NOMO-1 (cell line): ENCODE measurements around the gene WNT1.

ENCODE experiments used
- DNase-seq, 2 experiments: peaks; one replicate each; lab custom pipeline; 2025; ENCODE audit not compliant: unreplicated experiment in 2 of 2; lab: John Stamatoyannopoulos, UW

The WNT1 gene

DNA sequence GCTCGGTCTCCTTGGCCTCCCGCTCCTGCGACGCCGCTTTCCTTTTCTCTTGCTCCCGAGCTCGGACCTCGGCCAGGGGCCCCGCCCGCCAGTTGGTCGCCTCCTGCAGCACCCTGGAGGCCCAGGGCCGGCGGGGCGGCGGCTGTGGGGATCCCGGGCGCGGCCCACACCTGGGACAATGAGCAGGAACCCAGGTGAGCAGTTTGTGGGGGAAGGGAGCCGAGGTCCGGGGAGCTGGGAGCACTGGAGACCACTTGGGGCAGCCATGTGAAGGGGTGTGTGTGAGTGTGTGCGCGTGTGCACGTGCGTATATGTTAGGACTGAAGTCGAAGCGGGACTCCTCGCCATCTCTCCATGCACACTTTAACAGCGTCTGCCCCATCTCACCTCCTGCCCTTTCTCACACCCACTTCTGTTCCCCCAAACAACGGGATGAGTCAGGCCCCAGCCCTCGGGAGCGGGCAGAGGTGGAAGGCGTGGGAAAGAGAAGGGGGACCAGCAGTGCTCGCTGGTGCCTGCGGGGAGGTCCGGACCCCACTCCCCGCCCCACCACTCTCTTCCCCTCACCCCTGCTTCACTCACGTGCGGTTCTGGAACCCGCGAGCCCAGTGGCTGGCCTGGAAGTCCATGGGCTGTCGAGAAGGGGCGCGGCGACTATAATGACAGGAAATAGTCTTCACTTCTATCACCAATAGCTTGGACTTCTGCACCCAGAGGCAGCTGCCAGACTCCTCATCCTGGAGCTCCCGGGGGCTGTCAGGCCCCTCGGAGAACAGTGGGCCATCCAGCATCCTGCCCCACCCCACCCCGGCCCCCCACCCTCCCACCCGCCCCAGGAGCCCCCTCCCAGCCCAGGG lies 20.6 kb downstream of the WNT1 start:
- no peak for DNase-seq

DNA sequence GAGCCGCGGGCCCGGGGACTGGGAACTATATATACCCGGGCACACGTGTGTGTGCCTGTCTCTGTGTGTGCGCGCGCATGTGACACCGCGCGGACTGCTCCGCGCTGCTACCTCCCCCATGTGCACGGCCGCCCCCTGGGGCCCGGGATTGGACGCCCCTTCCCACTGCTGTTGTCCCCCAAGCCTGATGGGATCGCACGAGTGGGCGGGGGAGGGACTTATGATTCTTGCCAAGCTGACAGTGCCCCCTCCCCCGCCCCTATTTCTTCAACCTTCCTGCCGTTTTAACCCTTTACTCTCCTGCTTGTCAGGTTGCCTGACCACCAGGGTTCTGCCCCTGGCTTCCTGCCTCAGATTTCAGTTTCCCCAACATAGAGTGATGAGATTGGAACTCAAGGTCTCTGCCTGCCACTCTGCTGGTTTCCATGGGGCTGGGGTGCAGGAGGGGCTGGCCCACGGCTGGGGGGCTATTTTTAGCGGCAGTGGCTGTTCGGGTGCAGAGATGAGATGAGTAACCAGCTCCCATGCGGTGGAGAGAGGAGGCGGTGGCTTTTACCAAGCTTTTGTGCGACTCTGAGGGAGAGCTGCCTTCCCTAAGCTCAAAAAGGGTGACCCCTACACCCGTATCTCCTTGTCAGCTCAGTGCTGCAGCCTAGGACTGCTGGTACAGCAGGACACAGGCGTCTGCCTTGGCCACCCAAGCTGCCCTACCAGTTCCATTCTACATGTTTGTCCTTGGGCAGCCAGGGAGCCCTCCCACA lies 21.4 kb downstream of the WNT1 start, which contains the start of gene DDN:
TSS of gene DDN (minus strand) at position 5 of the 761 bp plus-strand sequence. CDS start 88 bp downstream, outside the sequence.
- DNase-seq, result no peak

DNA sequence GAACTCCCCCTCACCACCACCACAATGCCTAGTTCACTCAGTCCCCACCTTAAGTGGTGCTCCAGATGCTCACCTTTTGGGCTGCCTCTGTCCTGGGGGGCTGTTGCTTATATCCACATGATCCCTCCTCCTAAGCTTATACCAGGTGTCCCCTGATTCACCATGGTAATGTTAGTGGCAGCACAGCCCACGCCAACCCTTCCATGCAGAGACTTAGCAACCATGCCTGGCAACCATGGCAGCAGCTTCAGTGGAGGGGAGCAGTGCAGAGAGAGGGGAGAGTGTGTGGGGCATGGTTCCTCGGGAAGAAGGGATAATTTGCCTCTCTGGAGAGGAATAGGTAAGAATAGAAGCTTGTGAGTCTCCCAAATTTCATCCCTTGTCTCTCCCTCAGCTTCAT lies 22.2 kb downstream of the WNT1 start:
- DNase-seq, result no peak

DNA sequence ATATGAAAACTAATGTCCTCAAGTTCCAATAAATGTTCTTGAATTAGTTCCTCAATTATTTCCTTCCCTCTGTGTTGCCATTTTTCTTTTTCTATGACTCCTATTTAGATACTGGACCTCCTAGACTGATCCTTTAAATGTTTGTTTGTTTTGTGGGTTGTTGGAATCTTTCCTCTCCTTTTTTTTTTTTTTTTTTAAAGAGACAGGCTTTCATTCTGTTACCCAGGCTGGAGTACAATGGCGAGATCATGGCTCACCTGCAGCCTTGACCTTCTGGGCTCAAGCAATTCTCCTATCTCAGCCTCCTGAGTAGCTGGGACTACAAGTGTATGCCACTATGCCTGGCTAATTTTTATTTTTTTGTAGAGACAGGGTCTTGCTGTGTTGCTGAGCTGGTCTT lies 30.8 kb downstream of the WNT1 start:
- no peak for DNase-seq

DNA sequence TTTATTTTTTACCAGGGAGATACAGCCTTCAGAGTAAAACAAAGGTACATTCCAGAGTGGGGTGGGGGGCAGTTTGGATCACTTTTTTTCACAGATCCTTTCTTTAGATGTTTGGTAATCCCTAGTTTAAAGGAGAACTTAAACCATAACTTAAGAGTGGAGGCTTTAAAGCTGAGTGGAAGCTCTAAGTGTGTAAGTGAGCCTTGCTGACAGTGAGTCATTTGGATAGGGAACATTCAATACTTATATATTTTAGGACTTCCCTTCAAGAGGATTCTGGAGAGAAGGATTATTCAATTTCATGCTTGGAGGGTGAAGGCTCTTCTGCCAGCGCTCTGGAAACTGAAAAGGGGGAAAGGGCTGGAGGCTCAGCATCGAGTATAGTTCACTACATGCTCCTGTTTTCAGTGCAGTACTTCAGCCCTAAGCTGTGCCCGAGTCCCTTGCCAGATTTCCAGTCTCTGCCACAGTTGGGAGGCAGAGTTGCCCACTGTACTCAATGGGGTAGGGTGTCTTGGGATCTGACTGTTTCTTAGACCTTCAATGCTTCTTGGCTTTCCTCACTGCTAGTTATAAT lies 32.1 kb downstream of the WNT1 start:
- DNase-seq, result no peak

DNA sequence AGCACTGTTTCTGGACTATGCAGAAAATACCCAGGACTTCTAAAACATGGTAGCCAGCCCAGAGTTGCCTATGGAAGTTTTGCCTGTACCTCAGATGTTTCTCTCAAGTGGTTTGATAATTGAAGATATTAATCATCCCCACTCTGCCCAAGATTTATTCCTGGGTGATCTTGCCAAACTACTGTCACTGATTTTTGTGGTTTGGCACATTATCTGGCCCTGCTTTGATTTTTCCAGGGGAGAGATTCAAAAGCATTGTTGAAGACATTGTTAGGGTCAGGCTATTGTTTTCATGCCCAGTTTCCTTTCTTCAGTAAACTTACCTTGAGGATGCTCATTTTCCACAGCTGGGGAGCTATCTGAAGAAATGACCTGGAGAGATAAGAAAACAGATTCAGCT lies 34.6 kb downstream of the WNT1 start:
- no peak for DNase-seq

DNA sequence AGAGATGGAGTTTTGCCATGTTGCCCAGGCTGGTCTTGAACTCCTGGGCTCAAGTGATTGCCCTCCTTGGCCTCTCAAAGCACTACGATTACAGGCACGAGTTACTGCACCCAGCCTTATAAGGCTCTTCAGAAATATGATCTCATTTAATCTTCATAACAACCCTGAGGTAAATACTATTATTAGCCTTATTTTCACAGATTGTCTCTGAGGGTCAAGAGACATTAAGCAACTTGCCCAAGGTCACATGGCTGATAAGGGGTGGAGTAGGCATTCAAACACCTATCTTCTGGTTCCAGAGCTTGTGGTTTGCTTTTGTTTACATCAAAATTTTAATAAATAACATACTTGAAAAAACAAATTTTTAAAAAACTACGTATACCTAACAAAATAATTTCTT lies 35.3 kb downstream of the WNT1 start:
- no peak for DNase-seq

DNA sequence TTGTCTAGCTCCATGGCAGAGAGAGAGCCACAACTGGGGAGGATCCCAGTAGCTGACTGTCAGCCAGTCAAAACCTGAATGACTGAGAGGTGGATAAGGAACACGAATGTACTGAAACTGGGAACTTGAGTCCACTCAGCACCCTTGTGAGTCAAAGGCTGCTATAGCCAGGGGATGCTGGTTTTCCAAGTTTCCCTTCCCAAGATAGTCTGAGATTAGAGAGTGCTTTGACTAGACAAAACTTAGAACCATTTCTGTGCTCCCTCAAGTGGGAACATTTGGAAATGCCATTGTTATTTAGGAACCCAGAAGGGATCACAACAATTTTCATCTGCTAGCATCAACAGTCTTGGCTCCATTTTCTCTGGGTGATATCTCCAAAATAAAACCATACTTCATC lies 36.4 kb downstream of the WNT1 start:
- DNase-seq, result no peak

DNA sequence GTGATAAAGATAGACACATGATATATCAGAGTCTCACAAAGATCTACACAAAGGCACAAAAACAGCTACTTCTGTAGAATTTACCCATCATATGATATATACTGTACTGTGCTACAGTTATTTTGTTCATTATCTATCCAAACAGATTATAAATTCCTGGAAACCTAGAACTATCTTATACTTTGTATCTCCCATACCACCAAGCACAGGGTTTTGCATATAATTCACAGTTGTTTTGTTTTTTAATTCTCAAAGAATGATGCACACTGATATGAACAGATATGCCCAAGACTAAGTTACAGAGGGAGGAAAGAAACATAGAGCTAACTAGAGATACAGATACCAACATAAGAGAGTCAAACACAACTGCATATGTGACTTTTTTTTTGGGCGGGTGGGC lies 37.1 kb downstream of the WNT1 start:
- DNase-seq, result no peak

DNA sequence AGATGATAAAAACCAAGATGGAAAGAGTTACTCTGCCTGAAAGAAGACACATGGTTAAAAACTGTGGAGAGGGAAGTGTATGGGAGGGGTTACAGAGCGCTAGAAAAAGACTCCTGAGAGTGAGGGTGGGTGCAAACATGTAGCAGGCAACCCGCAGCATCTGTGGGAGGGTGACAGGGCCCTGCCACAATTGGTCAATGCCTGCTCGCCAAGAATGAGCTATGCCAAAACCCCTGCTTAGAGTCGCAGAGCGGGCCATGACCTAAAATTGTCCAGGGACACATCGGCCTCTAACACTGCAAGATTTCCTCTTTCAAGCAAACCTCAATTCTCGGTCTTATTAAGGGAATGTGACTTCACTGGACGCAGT lies 39.8 kb downstream of the WNT1 start:
- peak; percentile 29 to 31 for DNase-seq

DNA sequence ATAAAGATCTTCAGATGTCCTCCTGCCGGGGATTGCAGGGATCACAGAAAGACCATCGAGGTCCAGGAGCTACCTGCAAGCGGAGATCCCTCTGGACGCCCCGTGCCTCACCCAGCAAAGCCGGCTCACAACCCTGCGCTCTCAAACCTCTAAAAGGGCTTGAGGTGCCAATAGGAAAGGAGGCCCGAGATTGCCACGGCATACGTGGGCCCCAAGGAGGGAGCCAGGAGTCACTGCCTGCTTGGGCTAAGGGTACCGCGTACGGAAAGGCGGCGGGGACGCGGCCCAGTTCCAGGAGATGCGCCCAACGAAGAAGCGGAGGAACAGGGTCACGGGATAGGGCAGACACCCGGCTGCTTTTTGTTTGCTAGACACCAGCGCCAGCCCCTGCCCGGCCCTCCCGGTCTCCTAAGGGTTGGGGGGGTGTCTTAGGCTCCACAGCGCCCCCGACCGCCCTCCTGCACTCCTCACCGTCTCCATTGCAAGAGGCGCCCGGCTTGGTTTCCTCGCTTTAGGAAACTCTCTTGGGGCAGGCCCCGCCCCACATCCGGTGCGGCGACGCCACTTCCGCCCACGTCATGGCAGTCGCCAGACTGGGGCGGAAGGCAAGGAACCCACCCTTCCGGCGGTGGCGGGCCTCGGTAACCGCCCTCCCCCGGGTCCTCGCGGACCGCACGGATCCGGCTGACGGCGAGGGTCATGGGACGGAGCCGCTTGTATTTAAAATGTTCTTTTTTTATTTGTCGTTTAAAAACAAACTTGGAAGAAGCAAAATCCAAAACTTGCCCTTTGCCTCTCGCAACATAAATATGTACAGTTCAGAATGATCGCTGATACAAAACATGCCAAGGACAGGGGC lies 40.4 kb downstream of the WNT1 start, which contains the start of gene PRKAG1:
TSS of gene PRKAG1 (minus strand) at position 516 of the 859 bp plus-strand sequence. CDS start at position 480, 36 bp downstream.
- peak; percentile 96 to 98 for DNase-seq

DNA sequence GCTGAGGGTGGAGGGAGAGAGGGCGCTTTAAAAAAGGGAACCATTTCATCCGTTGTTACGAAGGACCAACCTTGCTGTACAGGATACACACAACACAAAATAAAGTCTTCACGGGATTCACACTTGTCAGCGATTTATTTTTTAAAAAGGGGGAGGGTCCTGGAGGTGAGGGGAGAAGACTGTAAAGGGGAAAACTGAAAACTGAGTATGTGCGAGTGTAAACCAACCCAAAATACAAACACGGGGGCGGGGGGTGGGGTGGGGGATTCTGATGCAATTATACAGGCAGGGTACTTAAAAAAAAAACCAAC lies 41.0 kb downstream of the WNT1 start:
- DNase-seq, result no peak

DNA sequence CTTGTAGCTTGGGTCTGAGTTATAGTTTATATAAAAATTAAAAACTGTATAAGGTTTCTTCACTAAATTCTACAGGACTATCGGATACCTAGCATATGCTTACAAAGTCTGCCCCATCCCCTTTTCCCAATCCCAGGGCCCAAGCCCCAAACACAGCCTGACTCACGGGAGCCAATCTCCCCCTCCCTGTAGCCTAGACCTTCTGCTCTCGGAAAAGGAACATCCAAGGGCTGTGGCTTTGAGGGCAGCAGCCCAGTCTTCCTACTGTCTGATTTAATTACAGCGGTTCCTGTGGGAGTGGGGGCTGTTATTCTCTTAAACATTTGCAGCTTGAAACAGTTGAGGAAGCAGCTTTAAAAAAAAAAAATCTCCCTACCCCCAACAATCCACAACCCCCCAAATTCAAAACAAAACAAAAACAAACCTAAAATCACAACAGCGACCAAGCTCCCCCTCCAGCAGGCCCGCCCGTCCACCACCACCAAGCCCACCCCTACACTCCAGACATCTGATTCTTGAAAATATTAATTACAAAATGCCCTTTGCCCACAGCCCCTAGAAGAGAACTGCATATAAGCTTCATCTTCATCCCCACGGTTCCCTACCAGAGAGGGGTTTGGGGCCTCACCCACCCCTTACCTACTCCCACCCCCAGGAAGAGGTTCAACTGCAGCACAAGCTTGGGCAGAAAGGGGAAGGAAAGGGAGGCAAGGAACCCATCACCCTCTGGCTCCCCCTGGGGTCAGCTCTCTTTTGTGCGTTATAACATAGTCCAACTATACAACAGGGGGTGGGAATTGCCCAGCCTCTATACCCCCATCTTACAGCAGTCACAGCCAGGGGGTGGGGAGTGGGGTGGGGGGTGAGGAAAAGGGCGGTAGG lies 41.6 kb downstream of the WNT1 start:
- DNase-seq, result peak; percentile 73 to 83

DNA sequence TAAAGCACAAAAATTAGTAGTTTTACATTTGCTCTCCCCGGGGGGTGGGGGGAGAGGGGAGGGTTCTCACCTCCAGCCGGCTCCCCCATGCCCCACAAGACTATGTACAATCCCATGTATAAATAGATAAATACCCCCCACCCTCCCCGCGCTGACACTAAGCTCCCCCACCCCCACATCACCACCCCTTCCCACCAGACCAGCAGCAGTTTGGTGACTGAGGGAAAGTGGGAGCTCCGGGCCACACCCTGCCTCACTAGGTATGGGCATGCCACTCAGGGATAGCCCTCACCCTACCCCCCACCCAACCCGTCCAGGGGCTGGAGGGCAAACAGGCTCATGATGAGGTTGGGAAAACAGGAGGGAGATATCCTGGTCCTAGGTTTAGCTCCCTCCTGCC lies 42.3 kb downstream of the WNT1 start:
- DNase-seq, result no peak

DNA sequence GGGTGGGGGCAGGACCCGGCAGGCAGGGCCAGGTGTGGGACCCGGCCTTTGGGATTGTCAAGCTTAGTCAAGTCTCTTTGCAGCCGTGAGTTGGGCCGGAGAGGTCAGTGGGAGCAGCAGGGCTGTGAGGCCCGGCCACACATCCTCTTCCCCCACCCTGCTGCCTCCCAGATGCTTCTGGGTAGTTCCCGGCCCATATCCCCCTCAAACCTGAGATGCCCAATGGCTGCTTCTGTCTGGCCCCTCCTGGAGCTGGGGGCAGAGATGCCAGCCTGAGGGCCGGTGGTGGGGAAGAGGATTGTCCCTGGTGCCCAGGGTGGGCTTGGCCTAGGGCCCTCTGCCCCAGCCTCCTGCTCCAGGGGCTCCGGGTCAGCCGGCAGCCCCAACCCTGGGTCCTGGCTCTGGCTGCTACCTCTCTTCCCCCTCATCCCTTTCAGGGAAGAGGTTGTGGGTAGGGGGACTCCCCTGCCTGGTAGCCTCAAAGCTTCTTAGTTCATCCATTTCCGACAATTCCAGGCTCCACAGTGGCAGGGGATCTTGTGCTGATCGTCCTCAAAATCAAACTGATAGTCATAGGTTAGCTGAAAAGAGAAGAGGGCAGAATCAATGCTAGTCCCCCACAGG lies 43.3 kb downstream of the WNT1 start:
- no peak for DNase-seq

DNA sequence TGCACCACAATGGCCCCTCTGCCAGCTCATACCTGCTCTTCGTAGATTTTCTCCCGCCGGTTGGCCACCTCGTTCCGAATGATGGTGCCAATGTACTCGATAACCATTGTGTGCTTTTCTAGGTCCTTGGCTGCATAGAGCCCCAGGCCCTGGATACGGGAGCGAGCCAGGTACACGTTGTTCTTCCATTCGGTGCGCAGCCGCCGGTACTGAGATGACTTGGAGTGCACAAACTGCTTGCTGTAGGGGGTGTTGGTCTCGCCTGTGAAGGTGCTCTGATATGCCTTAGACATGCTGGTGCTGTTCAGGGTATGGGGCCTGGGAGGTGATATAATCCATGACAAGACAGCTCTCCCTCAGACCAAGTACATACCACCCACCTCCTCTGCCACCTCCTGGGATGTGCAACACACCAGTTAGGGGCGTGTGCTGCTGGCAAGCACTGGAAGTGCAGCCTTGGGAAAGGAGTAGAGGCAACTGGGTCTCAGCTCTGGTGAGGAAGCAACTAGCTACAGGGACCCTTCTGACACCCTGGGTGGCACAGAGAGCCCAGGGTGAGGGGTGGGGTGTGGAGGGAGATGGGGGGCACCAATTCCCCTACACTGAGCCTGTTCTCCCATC lies 44.5 kb downstream of the WNT1 start:
- DNase-seq, result no peak

DNA sequence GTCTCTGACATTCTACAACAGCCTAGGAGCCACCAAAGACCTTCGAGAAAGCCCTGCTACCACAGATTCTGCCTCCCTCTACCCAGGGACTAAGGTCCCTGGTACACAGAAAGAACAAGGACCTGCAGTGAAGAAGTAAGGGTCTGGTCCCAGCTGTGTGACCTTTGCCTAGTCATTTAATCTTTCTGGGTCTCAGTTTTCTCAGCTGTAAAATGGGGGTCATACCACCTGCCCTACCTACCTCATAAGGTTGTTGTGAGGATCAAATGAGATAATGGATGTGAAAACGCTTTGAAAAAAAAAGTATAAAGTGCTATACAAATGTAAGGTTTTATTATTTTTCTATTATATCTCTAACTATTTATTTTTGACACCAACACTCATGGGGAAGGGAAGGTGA lies 45.7 kb downstream of the WNT1 start:
- no peak for DNase-seq

DNA sequence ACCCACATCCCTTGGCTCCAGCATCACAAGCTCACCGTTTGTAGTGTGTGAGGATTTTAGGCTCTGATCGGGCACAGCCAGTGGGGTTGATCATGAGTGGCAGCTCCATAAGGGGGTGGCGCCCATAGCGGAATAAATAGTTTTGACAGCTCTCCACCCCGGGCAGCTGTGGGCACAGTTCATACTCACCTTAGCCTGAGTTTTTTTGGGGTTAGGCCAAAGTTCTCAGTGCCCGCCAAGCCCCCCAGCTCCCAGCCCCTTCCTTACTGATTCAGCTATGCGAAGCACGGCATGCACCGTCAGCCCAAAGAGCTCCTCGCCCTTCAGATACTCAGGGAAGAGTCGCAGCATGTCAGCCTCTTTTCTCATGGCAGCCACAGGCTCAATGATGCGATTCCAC lies 46.4 kb downstream of the WNT1 start:
- DNase-seq, result no peak

DNA sequence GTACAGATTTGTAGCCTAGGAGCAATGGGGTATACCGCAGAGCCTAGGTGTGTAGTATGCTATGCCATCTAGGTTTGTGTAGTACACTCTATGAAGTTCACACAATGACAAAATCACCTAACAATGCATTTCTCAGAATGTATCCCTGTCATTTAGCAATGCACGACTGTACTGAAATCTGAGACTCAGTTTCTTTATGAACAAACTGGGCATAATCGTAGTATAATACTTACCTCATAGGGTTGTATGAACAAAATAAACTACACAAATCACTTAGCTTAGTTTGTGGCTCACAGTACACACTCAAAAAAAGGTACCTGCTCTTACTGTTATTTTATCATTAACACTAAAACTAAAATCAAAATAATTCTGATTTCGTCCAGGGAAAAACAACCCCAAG lies 47.3 kb downstream of the WNT1 start:
- DNase-seq, result no peak
